Purkinje cell (primary cell): ENCODE results near the gene BHLHA15. TPM values are rescaled to one million over a fixed set of nuclear protein-coding genes. Genes with fewer than 3 reads are reported as not detected.

Experiments
- polyA plus RNA-seq: library from polyadenylated mRNA; unstranded; fragments of >200 nt; fragmentation: Nextera tagmentation; gene quantifications from 2 replicates; pipeline ENCODE4 v1.2.1, GENCODE V29; 2014

BHLHA15 gene
- polyA plus RNA-seq: not detected in 2 replicates

GRCh38 chr7:98211221-98211675 lies at the start of gene BHLHA15:
TSS of gene BHLHA15 (plus strand) at chr7:98211439. CDS start at chr7:98212310, 871 bp downstream.

DNA sequence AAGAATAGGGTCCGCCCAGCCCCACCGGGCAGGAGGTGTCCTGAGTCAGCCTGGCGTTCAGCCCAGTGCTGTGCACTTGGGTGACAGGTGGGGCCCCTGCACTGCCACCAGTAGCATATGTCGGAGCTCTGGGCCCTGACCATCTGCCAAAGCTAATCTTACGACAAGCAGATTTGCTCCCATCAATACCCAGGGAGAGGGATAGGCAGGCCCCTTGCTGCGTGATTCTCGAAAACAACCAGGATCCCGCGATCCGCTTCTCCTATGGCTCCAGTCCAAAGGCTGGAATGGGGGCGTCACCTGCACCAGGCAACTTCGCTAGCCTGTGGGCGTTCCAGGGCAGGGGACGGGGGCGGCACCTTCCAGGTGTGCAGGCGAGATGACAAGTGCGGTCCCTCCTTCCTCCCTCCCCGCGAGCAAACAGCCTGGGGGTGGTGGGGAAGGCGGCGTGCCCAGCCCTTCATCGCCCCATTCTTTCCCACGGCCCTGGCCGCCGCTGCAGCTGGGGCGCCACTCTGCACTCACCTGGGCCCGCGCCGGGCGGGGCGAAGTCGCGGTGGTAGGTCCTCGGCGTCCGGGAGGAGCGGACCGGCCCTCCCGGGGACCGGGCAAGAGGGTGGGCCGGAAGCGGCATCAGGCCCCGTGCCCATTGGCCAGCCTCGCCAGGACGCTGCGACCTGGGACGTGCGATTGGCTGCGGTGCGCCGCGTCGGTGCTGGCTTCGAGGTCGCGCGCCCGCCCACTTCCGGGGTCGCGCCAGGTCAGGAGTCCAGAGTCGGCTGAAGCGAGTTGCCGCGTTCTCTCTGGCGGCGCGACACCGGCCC lies 40.6 kb downstream of the BHLHA15 start, which contains the start of gene TECPR1:
TECPR1 (minus strand) TSS at position 632 of the 824 bp plus-strand sequence. CDS start 6,086 bp downstream, outside the sequence.

Other genes starting within 250 kb of the BHLHA15 start
- not detected in 2 replicates for gene OCM2, start 221.2 kb upstream of the BHLHA15 start, polyA plus RNA-seq
- 9.5 and 11.0 TPM in 2 replicates for gene LMTK2, start 104.6 kb upstream of the BHLHA15 start, polyA plus RNA-seq
- gene TECPR1, start 40.8 kb downstream of the BHLHA15 start, polyA plus RNA-seq: 1.3 and 3.6 TPM in 2 replicates
- 33.2 and 68.5 TPM in 2 replicates for gene BRI3, start 70.2 kb downstream of the BHLHA15 start, polyA plus RNA-seq
- not detected in 2 replicates for gene BAIAP2L1, start 189.7 kb downstream of the BHLHA15 start, polyA plus RNA-seq